ENCODE measurements around the gene ENTPD7.
A peak's percentile ranks its signal among the peaks of the same experiment; 100 is the strongest.

Gene ENTPD7

DNA sequence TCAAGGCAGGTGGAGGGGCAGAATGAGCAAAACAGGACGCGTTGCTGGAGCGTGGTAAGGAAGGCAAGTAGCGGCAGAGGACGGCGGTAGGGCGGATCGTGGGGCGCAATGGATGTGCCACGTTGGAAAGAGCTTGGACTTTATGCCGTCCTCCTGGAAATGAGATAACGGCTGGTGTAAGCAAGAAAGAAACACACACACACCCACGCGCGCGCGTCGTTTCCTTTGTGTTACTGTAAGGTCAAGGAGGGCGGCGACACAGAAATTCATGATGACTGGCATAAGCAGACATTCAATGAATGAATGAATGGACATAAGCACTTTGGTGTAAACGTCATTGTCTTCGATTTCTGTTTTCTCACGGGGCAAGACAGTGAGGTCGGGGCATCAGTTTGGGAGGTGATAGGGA, 683 bp upstream of the ENTPD7 start (continued):
- TF ChIP-seq, protein P1, sequence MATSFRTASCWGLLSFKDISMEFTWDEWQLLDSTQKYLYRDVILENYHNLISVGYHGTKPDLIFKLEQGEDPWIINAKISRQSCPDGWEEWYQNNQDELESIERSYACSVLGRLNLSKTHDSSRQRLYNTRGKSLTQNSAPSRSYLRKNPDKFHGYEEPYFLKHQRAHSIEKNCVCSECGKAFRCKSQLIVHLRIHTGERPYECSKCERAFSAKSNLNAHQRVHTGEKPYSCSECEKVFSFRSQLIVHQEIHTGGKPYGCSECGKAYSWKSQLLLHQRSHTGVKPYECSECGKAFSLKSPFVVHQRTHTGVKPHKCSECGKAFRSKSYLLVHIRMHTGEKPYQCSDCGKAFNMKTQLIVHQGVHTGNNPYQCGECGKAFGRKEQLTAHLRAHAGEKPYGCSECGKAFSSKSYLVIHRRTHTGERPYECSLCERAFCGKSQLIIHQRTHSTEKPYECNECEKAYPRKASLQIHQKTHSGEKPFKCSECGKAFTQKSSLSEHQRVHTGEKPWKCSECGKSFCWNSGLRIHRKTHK (tag by site-specific recombination; IDR thresholded peaks at IDR 0.05): no peak
- TF ChIP-seq ZNF292 (tag by site-specific recombination; IDR thresholded peaks at IDR 0.05; ENCODE audit: borderline replicate concordance, low read depth): no peak
- 0 out of 2 replicates have a peak, but pooled peaks have one; percentile 49 for TF ChIP-seq ZNF501 (tag by site-specific recombination; IDR thresholded peaks at IDR 0.05)
- TF ChIP-seq ZNF677 (tag by site-specific recombination; IDR thresholded peaks at IDR 0.05): no peak
- no peak for TF ChIP-seq ZNF830 (tag by site-specific recombination; IDR thresholded peaks at IDR 0.05; ENCODE audit: low read depth)
- no peak for TF ChIP-seq ZNF529 (tag by site-specific recombination; IDR thresholded peaks at IDR 0.05; ENCODE audit: insufficient replicate concordance)
- TF ChIP-seq ZNF433 (tag by site-specific recombination; IDR thresholded peaks at IDR 0.05; ENCODE audit: low read depth): no peak
- no peak for TF ChIP-seq ZNF785 (tag by site-specific recombination; IDR thresholded peaks at IDR 0.05)
- TF ChIP-seq FEZF1 (tag by site-specific recombination; IDR thresholded peaks at IDR 0.05): no peak
- TF ChIP-seq EGR2 (tag by site-specific recombination; IDR thresholded peaks at IDR 0.05; ENCODE audit: low read depth): peak; percentile 47; the same call in 1 of the 2 replicates
- no peak for TF ChIP-seq ZNF16 (tag by site-specific recombination; IDR thresholded peaks at IDR 0.05; ENCODE audit: low read depth)
- no peak for TF ChIP-seq ZNF837 (tag by site-specific recombination; IDR thresholded peaks at IDR 0.05)
- no peak for TF ChIP-seq ZNF571 (tag by site-specific recombination; IDR thresholded peaks at IDR 0.05)
- no peak for TF ChIP-seq GLI2 (tag by site-specific recombination; IDR thresholded peaks at IDR 0.05; ENCODE audit: borderline replicate concordance, low read depth)
- no peak for TF ChIP-seq ZNF202 (tag by site-specific recombination; IDR thresholded peaks at IDR 0.05; ENCODE audit: borderline replicate concordance)
- TF ChIP-seq ZNF426 (tag by site-specific recombination; IDR thresholded peaks at IDR 0.05): no peak
- TF ChIP-seq ZNF394 (tag by site-specific recombination; IDR thresholded peaks at IDR 0.05; ENCODE audit: borderline replicate concordance): no peak
- 0 out of 2 replicates have a peak, but pooled peaks have one; percentile 8 for TF ChIP-seq ZNF629 (tag by site-specific recombination; IDR thresholded peaks at IDR 0.05)
- no peak for TF ChIP-seq KLF7 (tag by site-specific recombination; IDR thresholded peaks at IDR 0.05; ENCODE audit: borderline replicate concordance)
- TF ChIP-seq ZFHX2 (tag by site-specific recombination; conservative IDR thresholded peaks at IDR 0.05): peak; percentile 70
- TF ChIP-seq ZNF707 (tag by site-specific recombination; IDR thresholded peaks at IDR 0.05): no peak
- TF ChIP-seq ZNF211 (tag by site-specific recombination; IDR thresholded peaks at IDR 0.05; ENCODE audit: low read depth): no peak
- TF ChIP-seq MYNN (tag by site-specific recombination; IDR thresholded peaks at IDR 0.05; ENCODE audit: borderline replicate concordance): no peak
- TF ChIP-seq ZBTB7A (tag by site-specific recombination; IDR thresholded peaks at IDR 0.05; ENCODE audit: low read depth): no peak

DNA sequence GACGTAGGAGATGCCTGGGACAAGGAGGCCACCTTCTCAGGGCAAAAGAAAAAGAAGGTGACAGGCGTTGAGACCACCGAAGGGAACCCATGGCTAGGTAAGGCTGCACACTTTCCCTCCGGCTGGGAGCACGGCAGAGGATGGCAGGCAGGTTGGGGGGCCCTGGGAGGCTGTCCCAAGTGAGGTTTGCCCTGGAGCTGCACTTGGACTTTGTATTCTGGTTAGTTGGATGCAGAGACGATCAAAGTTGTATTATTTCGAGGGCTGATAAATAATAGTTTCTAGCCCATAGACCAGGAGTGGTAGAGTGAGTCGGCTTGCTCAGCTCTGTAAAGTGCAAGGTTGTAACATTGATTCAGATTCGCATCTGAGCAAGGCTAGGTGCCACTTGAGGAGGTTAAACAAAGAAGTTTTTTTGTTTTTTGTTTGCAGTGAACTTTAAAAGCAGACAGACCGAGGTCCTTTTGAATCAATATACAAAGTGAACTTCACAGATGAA, 608 bp downstream of the ENTPD7 start:
- Histone ChIP-seq H3K4me1 (ENCODE audit: control insufficient read depth, insufficient read depth, low read length) (no peaks in the 10 kb centered on the region), H3K4me3 (ENCODE audit: low read depth, low read length) (peak overlapping the region; percentile 84), H3K27ac (ENCODE audit: extremely low read depth, low read depth, low read length) (peak overlapping the region; percentile 13; the same call in 1 of the 2 replicates), H3K9me3 (ENCODE audit: control insufficient read depth, insufficient read depth, low read depth, low read length) (no peaks in the 10 kb centered on the region), H3K36me3 (ENCODE audit: control insufficient read depth in 2 of 2, insufficient read depth in 1 of 2, low read length in 2 of 2) (peaks cover 17 to 21% of the 10 kb centered on the region in 2 experiments)
- POLR2A ChIA-PET: interaction anchor here (0.5 to 2.8 kb wide), 8 partner anchors 12 to 229 kb away, joined by 3 to 28 read pairs (median 6); partner anchors contain the start of genes COX15, CUTC, GOT1 and SLC25A28
- CTCF ChIA-PET: interaction anchor here (0.7 to 0.9 kb wide), 3 partner anchors 18 to 72 kb away, joined by 3 to 4 read pairs (median 3); no protein-coding TSS in a partner anchor
- TF ChIP-seq ZBTB21 (tag by site-specific recombination; IDR thresholded peaks at IDR 0.05) (no peak), ZNF677 (tag by site-specific recombination; IDR thresholded peaks at IDR 0.05) (no peak), ZNF501 (tag by site-specific recombination; IDR thresholded peaks at IDR 0.05) (no peak), KLF10 (tag by site-specific recombination; IDR thresholded peaks at IDR 0.05) (no peak), ZNF292 (tag by site-specific recombination; IDR thresholded peaks at IDR 0.05; ENCODE audit: borderline replicate concordance, low read depth) (no peak), ZNF660 (tag by site-specific recombination; IDR thresholded peaks at IDR 0.05) (peak; percentile 61; the same call in 1 of the 2 replicates), FEZF1 (tag by site-specific recombination; IDR thresholded peaks at IDR 0.05) (no peak), ZNF830 (tag by site-specific recombination; IDR thresholded peaks at IDR 0.05; ENCODE audit: low read depth) (no peak), EGR2 (tag by site-specific recombination; IDR thresholded peaks at IDR 0.05; ENCODE audit: low read depth) (no peak), ZBTB20 (tag by site-specific recombination; IDR thresholded peaks at IDR 0.05) (peak; percentile 62), ZNF335 (tag by site-specific recombination; conservative IDR thresholded peaks at IDR 0.05) (peak; percentile 67; the same call in 1 of the 2 replicates), ZNF19 (tag by site-specific recombination; IDR thresholded peaks at IDR 0.05; ENCODE audit: low read depth) (no peak), ZNF24 (tag by site-specific recombination; IDR thresholded peaks at IDR 0.05) (no peak), HOXA7 (CRISPR knock-in tag; IDR thresholded peaks at IDR 0.05; ENCODE audit: borderline replicate concordance) (no peak)
- TF ChIP-seq, protein P2, sequence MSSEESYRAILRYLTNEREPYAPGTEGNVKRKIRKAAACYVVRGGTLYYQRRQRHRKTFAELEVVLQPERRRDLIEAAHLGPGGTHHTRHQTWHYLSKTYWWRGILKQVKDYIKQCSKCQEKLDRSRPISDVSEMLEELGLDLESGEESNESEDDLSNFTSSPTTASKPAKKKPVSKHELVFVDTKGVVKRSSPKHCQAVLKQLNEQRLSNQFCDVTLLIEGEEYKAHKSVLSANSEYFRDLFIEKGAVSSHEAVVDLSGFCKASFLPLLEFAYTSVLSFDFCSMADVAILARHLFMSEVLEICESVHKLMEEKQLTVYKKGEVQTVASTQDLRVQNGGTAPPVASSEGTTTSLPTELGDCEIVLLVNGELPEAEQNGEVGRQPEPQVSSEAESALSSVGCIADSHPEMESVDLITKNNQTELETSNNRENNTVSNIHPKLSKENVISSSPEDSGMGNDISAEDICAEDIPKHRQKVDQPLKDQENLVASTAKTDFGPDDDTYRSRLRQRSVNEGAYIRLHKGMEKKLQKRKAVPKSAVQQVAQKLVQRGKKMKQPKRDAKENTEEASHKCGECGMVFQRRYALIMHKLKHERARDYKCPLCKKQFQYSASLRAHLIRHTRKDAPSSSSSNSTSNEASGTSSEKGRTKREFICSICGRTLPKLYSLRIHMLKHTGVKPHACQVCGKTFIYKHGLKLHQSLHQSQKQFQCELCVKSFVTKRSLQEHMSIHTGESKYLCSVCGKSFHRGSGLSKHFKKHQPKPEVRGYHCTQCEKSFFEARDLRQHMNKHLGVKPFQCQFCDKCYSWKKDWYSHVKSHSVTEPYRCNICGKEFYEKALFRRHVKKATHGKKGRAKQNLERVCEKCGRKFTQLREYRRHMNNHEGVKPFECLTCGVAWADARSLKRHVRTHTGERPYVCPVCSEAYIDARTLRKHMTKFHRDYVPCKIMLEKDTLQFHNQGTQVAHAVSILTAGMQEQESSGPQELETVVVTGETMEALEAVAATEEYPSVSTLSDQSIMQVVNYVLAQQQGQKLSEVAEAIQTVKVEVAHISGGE (tag by site-specific recombination; conservative IDR thresholded peaks at IDR 0.05; ENCODE audit: low read depth): no peak

All from HEK293 (cell line).